G401.6 (cell line): ENCODE measurements around the gene FANCF.

Experiments
- FAIRE-seq: peaks from 2 replicates; lab custom pipeline; 2012; peaks lifted over from hg19 to GRCh38; lab: Jason Lieb, UNC

Gene FANCF

GRCh38 chr11:22624742-22625447 lies 728 bp downstream of the FANCF start:
- FAIRE-seq: no peak

DNA sequence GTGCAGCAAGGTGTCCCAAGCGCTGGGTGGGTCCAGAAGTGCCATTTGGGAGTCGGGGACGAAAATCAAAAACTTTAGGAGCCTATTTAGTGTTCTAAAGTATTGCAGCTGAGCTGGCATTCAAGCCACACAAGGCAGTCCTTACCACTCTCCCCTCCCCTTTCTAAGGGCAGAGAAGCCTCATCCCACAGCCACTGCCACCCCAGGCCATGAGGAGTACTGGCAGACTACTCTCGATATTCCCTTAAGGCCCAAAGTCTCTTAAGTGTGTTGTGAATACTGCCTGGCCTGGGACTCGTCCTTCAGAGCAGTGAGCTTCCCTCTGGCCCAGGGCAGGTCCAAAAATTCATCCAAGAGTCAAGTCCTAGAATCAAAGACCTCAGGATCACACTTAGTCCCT lies 7.8 kb downstream of the FANCF start:
- no peak for FAIRE-seq

GRCh38 chr11:22603933-22604332 lies 21.7 kb downstream of the FANCF start:
- FAIRE-seq: no peak

GRCh38 chr11:22602504-22602903 lies 23.1 kb downstream of the FANCF start:
- no peak for FAIRE-seq

- no peak for FAIRE-seq
Measured at GRCh38 chr11:22599458-22599857, 26.2 kb downstream of the FANCF start.

- no peak for FAIRE-seq
Measured at GRCh38 chr11:22597062-22597461, 28.6 kb downstream of the FANCF start.

DNA sequence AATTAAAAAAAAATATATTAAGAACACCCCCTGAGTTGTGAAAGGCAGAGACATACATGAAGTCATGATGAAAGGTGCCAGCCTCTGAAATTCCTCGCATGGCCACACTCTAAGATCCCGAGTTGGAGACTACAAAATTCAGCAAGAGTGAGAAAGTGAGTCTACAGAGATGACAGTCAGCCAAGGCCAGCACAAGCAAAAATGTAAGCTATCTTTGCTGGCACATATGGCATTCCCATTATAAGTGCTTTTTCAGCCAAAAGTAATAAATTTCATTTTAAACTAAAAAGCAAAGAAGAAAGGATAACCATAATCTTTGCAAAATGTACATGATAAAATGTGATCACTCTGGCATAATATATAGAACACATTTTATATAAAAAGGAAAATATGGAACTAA lies 40.6 kb downstream of the FANCF start:
- FAIRE-seq: no peak

DNA sequence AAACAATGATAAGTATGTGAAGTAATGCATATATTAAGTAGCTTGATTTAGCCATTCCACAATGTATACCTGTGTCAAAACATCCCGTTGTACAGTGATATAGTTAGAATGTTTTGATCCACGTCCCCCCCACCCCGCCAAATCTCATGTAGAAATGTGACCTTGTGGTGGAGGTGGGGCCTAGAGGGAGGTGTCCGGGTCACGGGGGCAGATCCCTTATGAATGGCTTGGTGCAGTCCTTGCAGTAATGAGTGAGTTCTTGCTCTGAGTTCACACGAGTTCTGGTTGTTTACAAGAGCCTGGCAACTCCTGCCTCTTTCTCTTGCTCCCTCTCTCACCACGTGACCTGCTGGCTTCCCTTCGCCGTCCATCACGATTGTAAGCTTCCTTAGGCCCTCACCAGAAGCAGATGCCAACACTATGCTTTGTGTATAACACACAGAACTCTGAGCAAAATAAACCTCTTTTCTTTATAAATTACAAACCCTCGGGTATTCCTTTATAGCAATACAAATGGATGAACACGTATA lies 41.6 kb downstream of the FANCF start:
- no peak for FAIRE-seq

- no peak for FAIRE-seq
Measured at GRCh38 chr11:22582151-22582410, 43.5 kb downstream of the FANCF start.

- no peak for FAIRE-seq
Measured at GRCh38 chr11:22581354-22582150, 44.1 kb downstream of the FANCF start.

- FAIRE-seq: no peak
Measured at GRCh38 chr11:22577854-22578253, 47.8 kb downstream of the FANCF start.
